K562 (cell line): ENCODE measurements around the gene RNF222.

Experiments used
- ARID2 ChIP-seq: fragments of 450-650 bp; IDR thresholded peaks from 2 replicates; pipeline ENCODE4 v1.6.1; 2017; ENCODE audit warnings: antibody characterized with exemption, mild to moderate bottlenecking
- EWSR1 ChIP-seq: fragments of 450-650 bp; IDR thresholded peaks from 2 replicates; pipeline ENCODE4 v1.6.1; 2018; ENCODE audit warnings: borderline replicate concordance, mild to moderate bottlenecking, low read depth, moderate library complexity; ENCODE audit not compliant: partially characterized antibody
- POLR2A ChIP-seq: fragments of 450-650 bp; conservative IDR thresholded peaks from 2 replicates; pipeline ENCODE4 v1.6.1; 2016
- POLR2AphosphoS5 ChIP-seq: IDR thresholded peaks from 2 replicates; pipeline ENCODE4 v1.6.1; 2011; ENCODE audit warnings: mild to moderate bottlenecking, low read depth, low read length, moderate library complexity; ENCODE audit not compliant: control insufficient read depth, insufficient read depth
- RFX5 ChIP-seq: IDR thresholded peaks from 2 replicates; pipeline ENCODE4 v1.6.1; 2011; ENCODE audit warnings: low read depth, mild to moderate bottlenecking, improper control_type of control experiment, low read length
- TOE1 ChIP-seq, 2 experiments: fragments of 450-650 bp in 1 of 2; sonication (generic) in 1 of 2; formaldehyde crosslinking in 1 of 2; IDR thresholded peaks; 2 replicates each; pipeline versions ENCODE4 v1.7.1 to v1.8.0; 2016 to 2022; ENCODE audit warnings: borderline replicate concordance in 2 of 2, mild to moderate bottlenecking in 2 of 2, antibody characterized with exemption in 1 of 2, inconsistent platforms in 1 of 2, low read depth in 1 of 2, missing genetic modification reagents in 1 of 2, moderate library complexity in 1 of 2
- USF2 ChIP-seq: sonication (generic); formaldehyde crosslinking; IDR thresholded peaks from 2 replicates; pipeline ENCODE4 v1.5.0; 2020; ENCODE audit warnings: missing genetic modification reagents
- YY1 ChIP-seq, 3 experiments: IDR thresholded peaks; 2 replicates each; pipeline ENCODE4 v1.6.1; 2011; ENCODE audit warnings: low read length in 2 of 3, mild to moderate bottlenecking in 2 of 3, moderate library complexity in 2 of 3, borderline replicate concordance in 1 of 3, control low read depth in 1 of 3, low read depth in 1 of 3; ENCODE audit not compliant: insufficient read depth in 3 of 3, insufficient replicate concordance in 2 of 3, control insufficient read depth in 1 of 3, insufficient read length in 1 of 3; ENCODE audit errors: extremely low read depth in 1 of 3

- TF ChIP-seq POLR2A (no peak), POLR2AphosphoS5 (no peak), ARID2 (no peak), USF2 (CRISPR knock-in tag) (no peak), TOE1 (IDR thresholded peaks at IDR 0.05; ENCODE audit: borderline replicate concordance) (no peak), TOE1 (CRISPR knock-in tag; IDR thresholded peaks at IDR 0.05; ENCODE audit: borderline replicate concordance, low read depth) (no peak), RFX5 (no peak), YY1 (IDR thresholded peaks at IDR 0.05; ENCODE audit: borderline replicate concordance in 1 of 3, control insufficient read depth in 1 of 3, extremely low read depth in 1 of 3, insufficient read depth in 3 of 3, insufficient read length in 1 of 3, insufficient replicate concordance in 2 of 3, low read depth in 1 of 3, low read length in 2 of 3) (no peak), EWSR1 (no peak)
Measured at GRCh38 chr17:8418471-8418870, 20.8 kb upstream of the RNF222 start.
